A673 (cell line): ENCODE results near the gene CARD6.

Experiments used
- EZH2 ChIP-seq: fragments of 200-600 bp; sonication (generic); IDR thresholded peaks from 2 replicates; pipeline ENCODE4 v1.6.1; 2017; ENCODE audit warnings: borderline replicate concordance, low read depth, mild to moderate bottlenecking, mixed read lengths, antibody characterized with exemption, low read length; ENCODE audit not compliant: poor library complexity, severe bottlenecking
- TF ChIP-seq, protein P1 (sequence below): fragments of 300-800, 200-600 bp; sonication (generic); conservative IDR thresholded peaks from 2 replicates; pipeline ENCODE4 v1.5.1; 2017; ENCODE audit warnings: low read depth, mild to moderate bottlenecking, antibody characterized with exemption, low read length, moderate library complexity, mixed read lengths

DNA sequence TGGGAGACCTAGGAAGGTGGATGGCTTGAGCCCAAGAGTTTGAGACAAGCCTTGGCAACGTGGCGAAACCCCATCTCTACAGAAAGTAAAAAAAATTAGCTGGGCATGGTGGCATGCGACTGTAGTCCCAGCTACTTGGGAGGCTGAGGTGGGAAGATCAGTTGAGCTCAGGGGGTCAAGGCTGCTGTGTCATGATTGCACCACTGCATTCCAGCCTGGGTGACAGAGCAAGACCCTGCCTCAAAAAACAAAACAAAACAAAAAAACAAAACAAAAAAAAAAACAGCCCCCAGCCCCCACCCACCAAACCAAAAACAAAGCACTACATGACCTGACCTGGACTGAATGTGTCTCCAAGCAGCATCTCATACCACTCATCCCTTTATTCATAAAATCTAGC is 34.8 kb downstream of the CARD6 start:
- TF ChIP-seq, protein P1, sequence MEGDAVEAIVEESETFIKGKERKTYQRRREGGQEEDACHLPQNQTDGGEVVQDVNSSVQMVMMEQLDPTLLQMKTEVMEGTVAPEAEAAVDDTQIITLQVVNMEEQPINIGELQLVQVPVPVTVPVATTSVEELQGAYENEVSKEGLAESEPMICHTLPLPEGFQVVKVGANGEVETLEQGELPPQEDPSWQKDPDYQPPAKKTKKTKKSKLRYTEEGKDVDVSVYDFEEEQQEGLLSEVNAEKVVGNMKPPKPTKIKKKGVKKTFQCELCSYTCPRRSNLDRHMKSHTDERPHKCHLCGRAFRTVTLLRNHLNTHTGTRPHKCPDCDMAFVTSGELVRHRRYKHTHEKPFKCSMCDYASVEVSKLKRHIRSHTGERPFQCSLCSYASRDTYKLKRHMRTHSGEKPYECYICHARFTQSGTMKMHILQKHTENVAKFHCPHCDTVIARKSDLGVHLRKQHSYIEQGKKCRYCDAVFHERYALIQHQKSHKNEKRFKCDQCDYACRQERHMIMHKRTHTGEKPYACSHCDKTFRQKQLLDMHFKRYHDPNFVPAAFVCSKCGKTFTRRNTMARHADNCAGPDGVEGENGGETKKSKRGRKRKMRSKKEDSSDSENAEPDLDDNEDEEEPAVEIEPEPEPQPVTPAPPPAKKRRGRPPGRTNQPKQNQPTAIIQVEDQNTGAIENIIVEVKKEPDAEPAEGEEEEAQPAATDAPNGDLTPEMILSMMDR = no peak
- TF ChIP-seq EZH2 = no peak
